GM12875 (cell line): ENCODE measurements around the gene HK1.

ENCODE experiments used
- H3K4me3 ChIP-seq: one replicate; pipeline ENCODE4 v1.5.1; 2011; ENCODE audit warnings: low read depth, low read length, control low read depth
- TF ChIP-seq, protein P1 (sequence below): IDR thresholded peaks from 2 replicates; pipeline ENCODE4 v1.5.1; 2011; ENCODE audit warnings: low read depth, mild to moderate bottlenecking, control low read depth, inconsistent platforms, low read length, moderate library complexity, borderline replicate concordance; ENCODE audit not compliant: insufficient read depth

Gene HK1

DNA sequence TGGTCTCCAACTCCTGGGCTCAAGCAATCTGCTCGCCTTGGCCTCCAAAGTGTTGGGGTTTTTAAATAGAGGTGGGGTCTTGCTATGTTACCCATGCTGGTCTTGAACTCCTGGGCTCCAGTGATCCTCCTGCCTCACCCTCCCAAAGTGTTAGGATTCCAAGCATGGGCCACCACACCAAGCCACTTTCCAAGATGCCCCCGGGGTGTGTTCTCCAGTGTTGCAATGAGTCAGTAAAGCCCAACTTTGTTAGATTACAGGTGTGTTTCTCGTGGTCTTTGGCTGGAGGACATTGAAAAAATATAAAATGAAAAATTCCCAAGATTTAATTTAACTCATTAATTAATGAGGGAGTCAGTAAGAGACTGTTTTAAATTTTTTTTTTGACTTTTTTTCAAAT lies 109.2 kb downstream of the HK1 start:
- no peak overlapping the region for H3K4me3 ChIP-seq
- TF ChIP-seq, protein P1, sequence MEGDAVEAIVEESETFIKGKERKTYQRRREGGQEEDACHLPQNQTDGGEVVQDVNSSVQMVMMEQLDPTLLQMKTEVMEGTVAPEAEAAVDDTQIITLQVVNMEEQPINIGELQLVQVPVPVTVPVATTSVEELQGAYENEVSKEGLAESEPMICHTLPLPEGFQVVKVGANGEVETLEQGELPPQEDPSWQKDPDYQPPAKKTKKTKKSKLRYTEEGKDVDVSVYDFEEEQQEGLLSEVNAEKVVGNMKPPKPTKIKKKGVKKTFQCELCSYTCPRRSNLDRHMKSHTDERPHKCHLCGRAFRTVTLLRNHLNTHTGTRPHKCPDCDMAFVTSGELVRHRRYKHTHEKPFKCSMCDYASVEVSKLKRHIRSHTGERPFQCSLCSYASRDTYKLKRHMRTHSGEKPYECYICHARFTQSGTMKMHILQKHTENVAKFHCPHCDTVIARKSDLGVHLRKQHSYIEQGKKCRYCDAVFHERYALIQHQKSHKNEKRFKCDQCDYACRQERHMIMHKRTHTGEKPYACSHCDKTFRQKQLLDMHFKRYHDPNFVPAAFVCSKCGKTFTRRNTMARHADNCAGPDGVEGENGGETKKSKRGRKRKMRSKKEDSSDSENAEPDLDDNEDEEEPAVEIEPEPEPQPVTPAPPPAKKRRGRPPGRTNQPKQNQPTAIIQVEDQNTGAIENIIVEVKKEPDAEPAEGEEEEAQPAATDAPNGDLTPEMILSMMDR = no peak

DNA sequence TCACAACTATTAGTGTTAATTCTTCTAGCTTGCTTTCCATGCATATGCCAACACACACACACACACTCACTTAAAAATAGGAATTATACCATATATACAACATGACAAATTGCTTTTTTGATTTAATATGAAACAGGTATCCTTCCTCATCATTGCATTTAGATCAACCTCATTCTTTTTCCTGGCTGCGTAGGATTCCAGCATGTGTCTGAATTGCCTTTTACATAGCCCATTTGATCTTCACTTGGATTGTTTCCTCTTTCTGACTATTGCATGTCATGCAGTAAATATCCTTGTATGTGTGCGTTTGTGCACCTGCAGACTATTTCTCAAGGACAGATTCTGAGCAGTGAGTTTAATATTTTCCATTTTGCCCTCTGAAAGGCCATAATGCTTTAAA lies 110.2 kb downstream of the HK1 start:
- TF ChIP-seq, protein P1 = no peak
- H3K4me3 ChIP-seq = no peak overlapping the region

DNA sequence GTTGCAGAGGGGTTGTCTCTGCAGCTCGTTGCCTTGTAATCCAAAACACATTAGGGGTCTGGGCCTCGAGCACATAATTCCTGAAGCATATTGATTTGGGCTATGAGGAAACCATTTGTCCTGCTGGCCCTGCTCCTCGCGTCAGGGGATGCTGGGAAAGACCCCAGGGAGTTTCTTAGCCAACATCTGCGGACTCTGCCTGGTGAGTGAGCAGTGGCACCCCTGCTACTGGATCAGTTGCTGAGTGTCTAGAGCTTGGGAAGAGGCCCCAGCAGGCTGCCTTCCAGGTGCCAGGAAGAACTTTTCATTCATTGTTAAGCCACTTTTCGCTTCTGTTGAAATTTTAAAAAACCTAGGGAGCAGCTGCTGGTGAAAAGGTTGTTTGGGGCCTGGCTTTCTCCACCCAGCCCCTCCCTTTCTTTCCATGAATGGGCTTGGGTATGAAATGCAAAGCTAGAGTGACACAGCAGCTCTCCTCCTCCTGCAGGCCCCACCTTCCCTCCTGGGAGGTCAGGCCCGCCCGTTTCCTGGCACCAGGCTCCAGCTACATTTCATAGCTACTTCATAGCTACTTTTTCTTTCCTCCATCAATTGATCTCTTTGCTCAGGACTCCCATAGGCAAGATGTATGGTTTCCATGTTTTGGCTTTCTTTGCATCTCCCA lies 111.7 kb downstream of the HK1 start:
- TF ChIP-seq, protein P1 = no peak
- no peak overlapping the region for H3K4me3 ChIP-seq

DNA sequence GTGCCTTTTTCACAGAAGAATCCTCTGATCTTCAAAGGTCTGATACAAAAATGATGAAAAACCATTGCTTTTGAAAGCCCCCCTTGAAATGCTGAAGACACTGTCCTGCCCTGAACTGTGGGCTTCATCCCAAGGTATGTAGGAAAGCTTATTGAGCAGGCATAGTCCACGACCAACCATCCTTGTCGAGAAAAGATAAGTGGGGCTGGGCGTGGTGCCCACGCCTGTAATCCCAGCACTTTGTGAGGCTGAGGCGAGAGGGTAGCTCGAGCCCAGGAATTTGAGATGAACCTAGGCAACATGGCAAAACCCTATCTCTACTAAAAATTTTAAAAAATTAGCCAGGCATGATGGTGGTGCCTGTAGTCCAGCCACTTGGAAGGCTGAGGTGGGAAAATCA lies 112.9 kb downstream of the HK1 start:
- TF ChIP-seq, protein P1 = no peak
- no peak overlapping the region for H3K4me3 ChIP-seq

DNA sequence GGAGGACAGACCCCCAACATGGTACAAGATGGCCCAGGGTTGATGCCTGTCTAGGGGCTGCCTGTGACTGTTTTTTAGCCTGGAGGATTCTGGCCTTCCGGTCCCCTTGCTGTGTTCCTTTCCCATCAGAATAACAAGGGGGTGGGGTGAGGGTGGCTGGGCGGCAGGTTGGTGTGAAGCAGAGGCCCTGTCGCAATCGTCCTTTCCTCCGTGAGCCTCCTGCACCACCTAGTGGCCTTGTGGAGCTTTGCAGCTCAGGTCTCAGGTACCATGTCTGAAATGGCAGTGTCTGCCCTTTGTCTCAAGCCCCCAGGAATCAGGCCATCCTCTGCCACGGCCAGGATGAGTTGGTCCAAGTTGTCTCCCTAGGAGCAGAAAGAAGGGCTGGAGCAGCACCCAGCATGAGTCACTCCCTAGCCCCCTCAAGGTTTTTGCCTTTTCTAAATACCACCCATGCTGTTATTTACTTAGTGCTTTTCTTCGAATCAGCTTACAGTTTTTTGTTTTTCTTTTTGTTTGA lies 114.2 kb downstream of the HK1 start:
- H3K4me3 ChIP-seq = no peak overlapping the region
- TF ChIP-seq, protein P1 = peak; percentile 98

DNA sequence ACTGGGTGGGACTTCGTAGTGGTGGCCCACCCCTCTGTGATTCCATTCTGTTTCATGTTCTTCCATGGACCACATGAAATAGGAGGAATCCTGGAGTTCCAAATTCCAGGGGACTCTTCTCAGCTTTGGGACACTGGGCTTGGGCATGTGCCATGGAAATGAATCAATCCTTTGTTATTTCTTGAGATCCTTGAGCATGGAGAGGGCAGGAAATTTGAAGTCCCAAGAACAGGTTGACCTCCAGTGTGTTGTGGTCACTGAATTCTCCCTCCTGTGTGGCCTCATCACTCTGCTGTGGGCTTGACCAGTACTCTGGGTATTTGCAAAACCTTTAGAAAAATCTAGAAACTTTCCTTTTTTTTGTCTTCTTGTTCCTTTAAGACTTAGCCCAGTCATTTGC lies 115.7 kb downstream of the HK1 start:
- TF ChIP-seq, protein P1 = no peak
- H3K4me3 ChIP-seq = no peak overlapping the region

DNA sequence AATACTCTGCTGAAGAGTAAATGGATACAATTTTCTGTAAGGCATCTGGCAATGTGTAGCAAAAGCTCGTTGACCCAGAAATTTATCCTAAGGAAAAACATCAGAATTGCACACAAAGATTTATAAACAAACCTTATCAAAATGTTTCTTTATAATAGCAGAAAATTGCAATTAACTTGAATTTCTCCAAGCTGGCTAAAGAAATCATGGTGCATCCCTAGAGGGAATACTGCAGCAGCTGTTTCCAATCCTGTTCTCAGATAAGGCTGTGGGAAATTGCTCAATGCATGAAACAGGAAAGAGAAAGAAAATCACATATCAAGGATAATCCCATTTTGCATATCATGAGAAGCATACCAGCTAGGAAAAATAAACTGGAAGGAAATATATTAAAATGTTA lies 119.7 kb downstream of the HK1 start:
- TF ChIP-seq, protein P1 = no peak

More for the DNA sequence above, 119.7 kb downstream of the HK1 start:
- H3K4me3 ChIP-seq = no peak overlapping the region
